SK-N-SH (cell line): Measurements from ENCODE around the gene TUBGCP5. TPM values are rescaled to one million over a fixed set of nuclear protein-coding genes. Genes with fewer than 3 reads are reported as not detected.

Experiments
- CTCF ChIA-PET: fragments of 300-600, 350-600 bp; formaldehyde crosslinking; extraction: SDS; loops from one replicate; lab custom pipeline; 2021; lab: Yijun Ruan, JAX
- POLR2A ChIA-PET: fragments of 350-600 bp; sonication (Branson Sonifier 250); formaldehyde crosslinking; extraction: SDS; loops from one replicate; lab custom pipeline; 2020; ENCODE audit warnings: antibody characterized with exemption, inconsistent platforms; lab: Yijun Ruan, JAX
- DNase-seq: peaks from one replicate; pipeline ENCODE4 v3.0.0; 2012
- H2AFZ ChIP-seq: fragments of 200-600 bp; sonication (generic); 2 replicates; pipeline ENCODE4 v1.8.1; 2016; ENCODE audit warnings: antibody characterized with exemption, mild to moderate bottlenecking, low read depth
- H3F3A ChIP-seq: fragments of 200-600 bp; sonication (generic); replicated peaks from 2 replicates; pipeline ENCODE3; 2016; ENCODE audit warnings: antibody characterized with exemption, mild to moderate bottlenecking; ENCODE audit not compliant: insufficient read depth
- H3K27ac ChIP-seq, 2 experiments: fragments of 200-500 bp in 1 of 2; fragments of 200-600 bp in 1 of 2; sonication (Bioruptor generic) in 1 of 2; sonication (generic), shearing (Covaris generic) in 1 of 2; 2 replicates each; pipeline versions ENCODE4 v1.5.1 to v1.6.1; 2014 to 2016; ENCODE audit warnings: low read depth in 2 of 2, inconsistent platforms in 1 of 2, low read length in 1 of 2, mild to moderate bottlenecking in 1 of 2, mixed read lengths in 1 of 2
- H3K27me3 ChIP-seq: fragments of 200-600 bp; sonication (generic), shearing (Covaris generic); 2 replicates; pipeline ENCODE4 v1.6.1; 2016; ENCODE audit warnings: mixed run types; ENCODE audit not compliant: insufficient read depth
- H3K36me3 ChIP-seq, 2 experiments: fragments of 200-500 bp in 1 of 2; fragments of 200-600 bp in 1 of 2; sonication (Bioruptor generic) in 1 of 2; sonication (generic) in 1 of 2; replicated peaks in 1 of 2; 2 replicates each; pipeline versions ENCODE3 to v1.5.1; 2014 to 2016; ENCODE audit warnings: low read length in 1 of 2, mild to moderate bottlenecking in 1 of 2; ENCODE audit not compliant: insufficient read depth in 2 of 2, control insufficient read depth in 1 of 2
- H3K4me1 ChIP-seq, 2 experiments: fragments of 200-500 bp in 1 of 2; fragments of 200-600 bp in 1 of 2; sonication (Bioruptor generic) in 1 of 2; sonication (generic), shearing (Covaris generic) in 1 of 2; 2 replicates each; pipeline versions ENCODE4 v1.5.1 to v1.6.1; 2014 to 2016; ENCODE audit warnings: low read depth in 1 of 2, low read length in 1 of 2, mixed run types in 1 of 2; ENCODE audit not compliant: insufficient read depth in 2 of 2, control insufficient read depth in 1 of 2
- H3K4me2 ChIP-seq: fragments of 200-600 bp; sonication (generic), shearing (Covaris generic); 2 replicates; pipeline ENCODE4 v1.6.1; 2017; ENCODE audit warnings: mixed run types
- H3K4me3 ChIP-seq, 2 experiments: fragments of 200-500 bp in 1 of 2; fragments of 200-600 bp in 1 of 2; sonication (Bioruptor generic) in 1 of 2; sonication (generic), shearing (Covaris generic) in 1 of 2; 2 replicates each; pipeline versions ENCODE4 v1.5.1 to v1.8.1; 2014 to 2016; ENCODE audit warnings: low read depth in 2 of 2, inconsistent platforms in 1 of 2, low read length in 1 of 2, mild to moderate bottlenecking in 1 of 2, mixed read lengths in 1 of 2, moderate library complexity in 1 of 2
- H3K79me2 ChIP-seq: fragments of 200-600 bp; sonication (generic); 2 replicates; pipeline ENCODE4 v1.8.1; 2017; ENCODE audit warnings: mild to moderate bottlenecking; ENCODE audit not compliant: insufficient read depth
- H3K9ac ChIP-seq: fragments of 200-600 bp; sonication (generic); 2 replicates; pipeline ENCODE4 v1.6.1; 2017; ENCODE audit warnings: mixed run types
- H3K9me2 ChIP-seq: fragments of 200-600 bp; sonication (generic); 2 replicates; pipeline ENCODE4 v1.6.1; 2017; ENCODE audit warnings: mixed run types
- H3K9me3 ChIP-seq: fragments of 200-600 bp; sonication (generic); 2 replicates; pipeline ENCODE4 v1.6.1; 2017; ENCODE audit warnings: mixed run types, mild to moderate bottlenecking, moderate library complexity
- H4K20me1 ChIP-seq: fragments of 200-600 bp; sonication (generic); 2 replicates; pipeline ENCODE4 v1.6.1; 2017; ENCODE audit warnings: mild to moderate bottlenecking, mixed run types; ENCODE audit not compliant: insufficient read depth
- EZH2phosphoT487 ChIP-seq: fragments of 200-600 bp; sonication (generic); IDR thresholded peaks from 2 replicates; pipeline ENCODE4 v1.6.1; 2017; ENCODE audit warnings: low read depth, mixed run types, mild to moderate bottlenecking, antibody characterized with exemption, moderate library complexity, borderline replicate concordance
- GABPA ChIP-seq: IDR thresholded peaks from 2 replicates; pipeline ENCODE4 v1.4.0; 2012; ENCODE audit warnings: low read depth, mild to moderate bottlenecking
- GATA2 ChIP-seq: sonication (generic); formaldehyde crosslinking; IDR thresholded peaks from 2 replicates; pipeline ENCODE4 v1.5.0; 2020; ENCODE audit warnings: mild to moderate bottlenecking, missing genetic modification reagents
- JUND ChIP-seq: IDR thresholded peaks from 2 replicates; pipeline ENCODE4 v1.4.0; 2012
- MAX ChIP-seq: IDR thresholded peaks from 2 replicates; pipeline ENCODE4 v1.4.0; 2012; ENCODE audit warnings: low read depth
- MXI1 ChIP-seq: IDR thresholded peaks from 2 replicates; pipeline ENCODE4 v1.6.1; 2012; ENCODE audit warnings: mild to moderate bottlenecking, low read depth, low read length, improper control_type of control experiment
- NFIC ChIP-seq: IDR thresholded peaks from 2 replicates; pipeline ENCODE4 v1.4.0; 2012; ENCODE audit warnings: borderline replicate concordance
- NRF1 ChIP-seq: IDR thresholded peaks from 2 replicates; pipeline ENCODE4 v1.6.1; 2012; ENCODE audit warnings: low read depth, mild to moderate bottlenecking, low read length
- POLR2AphosphoS5 ChIP-seq: IDR thresholded peaks from 2 replicates; pipeline ENCODE4 v1.6.1; 2012; ENCODE audit warnings: low read depth, low read length
- RXRA ChIP-seq: IDR thresholded peaks from 2 replicates; pipeline ENCODE4 v1.4.0; 2012; ENCODE audit warnings: low read depth, mild to moderate bottlenecking, borderline replicate concordance
- SMC3 ChIP-seq: IDR thresholded peaks from 2 replicates; pipeline ENCODE4 v1.6.1; 2012; ENCODE audit warnings: low read depth, low read length, improper control_type of control experiment
- TAF1 ChIP-seq: IDR thresholded peaks from 2 replicates; pipeline ENCODE4 v1.6.1; 2012; ENCODE audit warnings: low read depth, mild to moderate bottlenecking, low read length, moderate library complexity, borderline replicate concordance
- TCF12 ChIP-seq: IDR thresholded peaks from 2 replicates; pipeline ENCODE4 v1.4.0; 2012
- TEAD4 ChIP-seq: IDR thresholded peaks from 2 replicates; pipeline ENCODE4 v1.4.0; 2012; ENCODE audit warnings: mild to moderate bottlenecking, borderline replicate concordance; ENCODE audit not compliant: insufficient read depth
- USF1 ChIP-seq: IDR thresholded peaks from 2 replicates; pipeline ENCODE4 v1.4.0; 2012; ENCODE audit warnings: low read depth, borderline replicate concordance
- ZBTB33 ChIP-seq: IDR thresholded peaks from 2 replicates; pipeline ENCODE4 v1.4.0; 2012; ENCODE audit warnings: low read depth, borderline replicate concordance
- WGBS: methylation state at CpG from one replicate; pipeline ENCODE4 v1.1.6; 2017; ENCODE audit warnings: low lambda C conversion rate; 5-methylcytosine and 5-hydroxymethylcytosine counted together
- polyA plus RNA-seq, 3 experiments: library from polyadenylated mRNA; depleted of rRNA; stranded (reverse); fragments of >200 nt; gene quantifications; 2 replicates each; pipeline ENCODE4 v1.2.3, GENCODE V29; 2012
- TF ChIP-seq, protein P1 (sequence below): fragments of 200-600 bp; sonication (generic); IDR thresholded peaks from 2 replicates; pipeline ENCODE4 v1.6.1; 2017; ENCODE audit warnings: antibody characterized with exemption, mild to moderate bottlenecking, moderate library complexity
- TF ChIP-seq, protein P2 (sequence below): IDR thresholded peaks from 2 replicates; pipeline ENCODE4; 2012
- TF ChIP-seq, protein P3 (sequence below): fragments of 150-350 bp; IDR thresholded peaks from 2 replicates; pipeline ENCODE4 v1.6.1; 2016; ENCODE audit warnings: mild to moderate bottlenecking, low read depth, low read length

The TUBGCP5 gene
- polyA plus RNA-seq, 1 of the 3 experiments (the other 2 are of a cell fraction): 8.7 TPM

- H2AFZ ChIP-seq: no peak overlapping the region
- no peak overlapping the region for H3K9ac ChIP-seq
- no peaks in the 10 kb centered on the region for H3K4me1 ChIP-seq
- no peak overlapping the region for H3K27ac ChIP-seq
- POLR2A ChIA-PET: no interaction called here
- H4K20me1 ChIP-seq: no peaks in the 10 kb centered on the region
- DNase-seq: no peak
- H3K4me2 ChIP-seq: no peak overlapping the region
- H3K27me3 ChIP-seq: peaks cover 21% of the 10 kb centered on the region; the same call in 1 of the 2 replicates
- TF ChIP-seq GABPA (no peak), TAF1 (no peak), ZBTB33 (no peak), JUND (no peak), TCF12 (no peak), POLR2AphosphoS5 (no peak), MAX (no peak), SMC3 (no peak), NRF1 (no peak), USF1 (no peak)
- TF ChIP-seq, protein P1, sequence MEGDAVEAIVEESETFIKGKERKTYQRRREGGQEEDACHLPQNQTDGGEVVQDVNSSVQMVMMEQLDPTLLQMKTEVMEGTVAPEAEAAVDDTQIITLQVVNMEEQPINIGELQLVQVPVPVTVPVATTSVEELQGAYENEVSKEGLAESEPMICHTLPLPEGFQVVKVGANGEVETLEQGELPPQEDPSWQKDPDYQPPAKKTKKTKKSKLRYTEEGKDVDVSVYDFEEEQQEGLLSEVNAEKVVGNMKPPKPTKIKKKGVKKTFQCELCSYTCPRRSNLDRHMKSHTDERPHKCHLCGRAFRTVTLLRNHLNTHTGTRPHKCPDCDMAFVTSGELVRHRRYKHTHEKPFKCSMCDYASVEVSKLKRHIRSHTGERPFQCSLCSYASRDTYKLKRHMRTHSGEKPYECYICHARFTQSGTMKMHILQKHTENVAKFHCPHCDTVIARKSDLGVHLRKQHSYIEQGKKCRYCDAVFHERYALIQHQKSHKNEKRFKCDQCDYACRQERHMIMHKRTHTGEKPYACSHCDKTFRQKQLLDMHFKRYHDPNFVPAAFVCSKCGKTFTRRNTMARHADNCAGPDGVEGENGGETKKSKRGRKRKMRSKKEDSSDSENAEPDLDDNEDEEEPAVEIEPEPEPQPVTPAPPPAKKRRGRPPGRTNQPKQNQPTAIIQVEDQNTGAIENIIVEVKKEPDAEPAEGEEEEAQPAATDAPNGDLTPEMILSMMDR: no peak
- TF ChIP-seq, protein P2, sequence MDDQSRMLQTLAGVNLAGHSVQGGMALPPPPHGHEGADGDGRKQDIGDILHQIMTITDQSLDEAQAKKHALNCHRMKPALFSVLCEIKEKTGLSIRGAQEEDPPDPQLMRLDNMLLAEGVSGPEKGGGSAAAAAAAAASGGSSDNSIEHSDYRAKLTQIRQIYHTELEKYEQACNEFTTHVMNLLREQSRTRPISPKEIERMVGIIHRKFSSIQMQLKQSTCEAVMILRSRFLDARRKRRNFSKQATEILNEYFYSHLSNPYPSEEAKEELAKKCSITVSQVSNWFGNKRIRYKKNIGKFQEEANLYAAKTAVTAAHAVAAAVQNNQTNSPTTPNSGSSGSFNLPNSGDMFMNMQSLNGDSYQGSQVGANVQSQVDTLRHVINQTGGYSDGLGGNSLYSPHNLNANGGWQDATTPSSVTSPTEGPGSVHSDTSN: no peak
- TF ChIP-seq, all 33 proteins: peak for 0
- Histone ChIP-seq H3K79me2 (no peaks in the 10 kb centered on the region), H3K4me3 (no peak overlapping the region), H3K9me2 (no peaks in the 10 kb centered on the region), H3F3A (no peaks in the 10 kb centered on the region), H3K9me3 (no peaks in the 10 kb centered on the region), H3K36me3 (no peaks in the 10 kb centered on the region)
- CTCF ChIA-PET: no interaction called here
These were observed 18.3 kb upstream of the TUBGCP5 start for GRCh38 chr15:23057707-23058106.

- Histone ChIP-seq H3K4me3 (no peak overlapping the region), H3K36me3 (no peaks in the 10 kb centered on the region), H3K4me1 (no peaks in the 10 kb centered on the region), H4K20me1 (no peaks in the 10 kb centered on the region), H3K9me3 (no peaks in the 10 kb centered on the region), H3K9me2 (no peaks in the 10 kb centered on the region)
- CTCF ChIA-PET: interaction anchor here (0.9 kb wide), 1 partner anchor 19 kb away, joined by 3 read pairs; no protein-coding TSS in a partner anchor
- 0% methylated on average over 5 of the region's 5 CpGs for WGBS
- DNase-seq: no peak
- TF ChIP-seq TCF12 (no peak), TEAD4 (no peak), MAX (no peak), NRF1 (no peak), MXI1 (no peak), GATA2 (CRISPR knock-in tag) (no peak), EZH2phosphoT487 (no peak), NFIC (no peak), POLR2AphosphoS5 (no peak), RXRA (no peak), JUND (no peak)
- TF ChIP-seq, protein P3, sequence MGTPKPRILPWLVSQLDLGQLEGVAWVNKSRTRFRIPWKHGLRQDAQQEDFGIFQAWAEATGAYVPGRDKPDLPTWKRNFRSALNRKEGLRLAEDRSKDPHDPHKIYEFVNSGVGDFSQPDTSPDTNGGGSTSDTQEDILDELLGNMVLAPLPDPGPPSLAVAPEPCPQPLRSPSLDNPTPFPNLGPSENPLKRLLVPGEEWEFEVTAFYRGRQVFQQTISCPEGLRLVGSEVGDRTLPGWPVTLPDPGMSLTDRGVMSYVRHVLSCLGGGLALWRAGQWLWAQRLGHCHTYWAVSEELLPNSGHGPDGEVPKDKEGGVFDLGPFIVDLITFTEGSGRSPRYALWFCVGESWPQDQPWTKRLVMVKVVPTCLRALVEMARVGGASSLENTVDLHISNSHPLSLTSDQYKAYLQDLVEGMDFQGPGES: no peak
- TF ChIP-seq, all 33 proteins: peak for 0
- Histone ChIP-seq H3K79me2 (no peaks in the 10 kb centered on the region), H3K27ac (no peak overlapping the region), H3F3A (peaks cover 12% of the 10 kb centered on the region), H3K27me3 (peaks cover 21% of the 10 kb centered on the region; the same call in 1 of the 2 replicates), H3K9ac (no peak overlapping the region), H2AFZ (no peak overlapping the region), H3K4me2 (no peak overlapping the region)
- POLR2A ChIA-PET: no interaction called here
These were observed 15.9 kb upstream of the TUBGCP5 start for GRCh38 chr15:23055316-23055715.
